Karpas-422 (cell line): Measurements from ENCODE around the gene GNS. TPM values are rescaled to one million over a fixed set of nuclear protein-coding genes. Genes with fewer than 3 reads are reported as not detected.

ENCODE experiments used
- DNase-seq: peaks from one replicate; pipeline ENCODE4 v3.0.0-alpha.2; 2015
- H2AFZ ChIP-seq: fragments of 200-600 bp; sonication (generic); 2 replicates; pipeline ENCODE4 v1.6.1; 2014; ENCODE audit warnings: antibody characterized with exemption, low read length, mixed read lengths
- H3K27ac ChIP-seq: fragments of 200-600 bp; sonication (generic); 2 replicates; pipeline ENCODE4 v1.5.1; 2014; ENCODE audit warnings: mild to moderate bottlenecking, low read length, moderate library complexity
- H3K27me3 ChIP-seq: fragments of 200-600 bp; sonication (generic); 2 replicates; pipeline ENCODE4 v1.6.1; 2014; ENCODE audit warnings: low read length, mixed read lengths
- H3K36me3 ChIP-seq: fragments of 200-600 bp; sonication (generic); 2 replicates; pipeline ENCODE4 v1.6.1; 2014; ENCODE audit warnings: low read length, mixed read lengths; ENCODE audit not compliant: insufficient read depth
- H3K4me1 ChIP-seq: fragments of 200-600 bp; sonication (generic); 2 replicates; pipeline ENCODE4 v1.6.1; 2014; ENCODE audit warnings: mild to moderate bottlenecking, low read length, mixed read lengths
- H3K4me2 ChIP-seq: fragments of 200-600 bp; sonication (generic); 2 replicates; pipeline ENCODE4 v1.6.1; 2014; ENCODE audit warnings: low read length, low read depth, mild to moderate bottlenecking; ENCODE audit not compliant: poor library complexity, severe bottlenecking
- H3K4me3 ChIP-seq: fragments of 200-600 bp; sonication (generic); 2 replicates; pipeline ENCODE4 v1.5.1; 2014; ENCODE audit warnings: mild to moderate bottlenecking, antibody characterized with exemption, low read length, mixed read lengths
- H3K79me2 ChIP-seq: fragments of 200-600 bp; sonication (generic); 2 replicates; pipeline ENCODE4 v1.6.1; 2014; ENCODE audit warnings: mild to moderate bottlenecking, low read length, mixed read lengths
- H3K9ac ChIP-seq: fragments of 200-600 bp; sonication (generic); 2 replicates; pipeline ENCODE4 v1.6.0; 2014; ENCODE audit warnings: low read length
- H3K9me2 ChIP-seq: fragments of 200-600 bp; sonication (generic), shearing (Covaris generic); replicated peaks from 2 replicates; pipeline ENCODE4 v1.6.0; 2014; ENCODE audit warnings: mild to moderate bottlenecking, low read length, moderate library complexity; ENCODE audit not compliant: insufficient read depth
- H3K9me3 ChIP-seq: fragments of 300-700, 200-600 bp; sonication (generic); 2 replicates; pipeline ENCODE4 v1.6.1; 2014; ENCODE audit warnings: low read length, mixed read lengths
- H4K20me1 ChIP-seq: fragments of 200-600 bp; sonication (generic); 2 replicates; pipeline ENCODE4 v1.6.1; 2014; ENCODE audit warnings: mild to moderate bottlenecking, antibody characterized with exemption, low read length, low read depth; ENCODE audit not compliant: insufficient read depth
- total RNA-seq: library from RNA; depleted of rRNA; stranded (reverse); fragments of >200 nt; shearing (Covaris generic); gene quantifications from 2 replicates; pipeline ENCODE4 v1.2.3, GENCODE V29; 2014; ENCODE audit warnings: low replicate concordance

GNS gene
- total RNA-seq, 1 experiment from 2014 or later = 49.5 TPM

DNA sequence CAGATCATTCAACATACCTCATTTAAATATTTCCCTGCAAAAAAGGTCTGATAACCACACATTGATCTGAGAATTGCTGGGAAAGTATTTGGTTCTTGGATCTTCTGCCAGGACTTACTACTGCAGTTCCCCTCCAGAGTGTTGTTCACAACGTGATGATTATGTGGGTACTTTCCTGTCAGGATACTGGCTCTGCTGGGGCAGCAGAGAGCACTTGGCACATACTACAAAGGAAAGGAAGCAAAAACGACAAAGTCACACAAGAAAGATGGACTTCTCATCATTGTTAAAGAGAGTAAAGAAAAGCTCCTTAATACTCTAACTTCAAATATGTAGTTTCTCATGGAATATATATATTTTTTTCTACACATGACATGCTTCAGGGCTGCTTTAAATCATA is 11.5 kb downstream of the GNS start:
- no peak for DNase-seq
- Histone ChIP-seq H3K4me3 (no peak overlapping the region), H3K9ac (no peak overlapping the region), H3K27me3 (no peaks in the 10 kb centered on the region), H2AFZ (no peak overlapping the region), H3K4me2 (no peak overlapping the region), H3K4me1 (peaks cover 12% of the 10 kb centered on the region), H3K9me2 (no peaks in the 10 kb centered on the region), H3K9me3 (no peaks in the 10 kb centered on the region), H3K79me2 (no peaks in the 10 kb centered on the region), H4K20me1 (no peaks in the 10 kb centered on the region), H3K36me3 (peaks cover 32% of the 10 kb centered on the region), H3K27ac (no peak overlapping the region)

DNA sequence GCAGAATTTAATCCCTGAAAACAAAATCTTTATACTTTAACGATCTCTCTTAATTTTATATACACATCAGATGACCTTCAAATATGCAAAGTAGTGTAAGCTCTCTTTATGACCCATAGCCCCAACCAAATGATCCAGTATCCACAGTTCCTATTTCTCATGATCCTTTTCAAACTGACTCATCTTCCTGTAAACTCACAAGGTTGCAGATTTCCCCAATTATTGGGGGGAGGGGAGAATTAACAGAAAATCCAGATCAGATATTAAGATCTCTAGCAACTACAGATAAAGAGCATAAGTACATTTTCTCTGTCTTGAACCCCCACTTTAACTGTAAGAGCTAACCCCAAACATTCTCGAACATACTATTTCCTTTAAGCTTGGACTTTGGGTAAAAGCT is 12.5 kb downstream of the GNS start:
- DNase-seq = no peak
- Histone ChIP-seq H3K79me2 (no peaks in the 10 kb centered on the region), H3K4me3 (no peak overlapping the region), H3K9ac (no peak overlapping the region), H3K36me3 (peaks cover 37% of the 10 kb centered on the region), H3K4me2 (no peak overlapping the region), H4K20me1 (no peaks in the 10 kb centered on the region), H3K9me3 (no peaks in the 10 kb centered on the region), H2AFZ (no peak overlapping the region), H3K9me2 (no peaks in the 10 kb centered on the region), H3K4me1 (peaks cover 12% of the 10 kb centered on the region), H3K27me3 (no peaks in the 10 kb centered on the region), H3K27ac (no peak overlapping the region)

DNA sequence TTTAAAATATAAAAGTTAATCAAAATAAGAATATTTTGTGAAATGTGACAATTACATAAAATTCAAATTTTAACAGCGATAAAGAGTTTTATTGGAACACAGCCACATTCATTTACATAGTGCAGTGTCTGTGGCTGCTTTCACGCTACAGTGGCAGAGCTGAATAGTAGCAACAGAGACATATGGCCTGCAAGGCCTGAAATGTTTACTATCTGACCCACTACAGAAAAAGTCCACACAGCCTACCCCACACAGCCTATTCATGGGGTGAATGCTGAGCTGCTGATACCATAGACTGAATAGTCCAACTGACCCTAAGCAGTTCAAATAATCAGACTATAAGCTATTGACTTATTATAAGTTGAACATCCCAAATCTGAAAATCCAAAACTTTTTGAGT is 13.2 kb downstream of the GNS start:
- H3K4me3 ChIP-seq = no peak overlapping the region
- DNase-seq = no peak
- H3K27ac ChIP-seq = no peak overlapping the region
- no peaks in the 10 kb centered on the region for H3K9me2 ChIP-seq
- H3K9ac ChIP-seq = no peak overlapping the region
- no peaks in the 10 kb centered on the region for H3K79me2 ChIP-seq
- no peak overlapping the region for H2AFZ ChIP-seq
- peaks cover 37% of the 10 kb centered on the region for H3K36me3 ChIP-seq
- no peaks in the 10 kb centered on the region for H3K9me3 ChIP-seq
- no peaks in the 10 kb centered on the region for H4K20me1 ChIP-seq
- no peaks in the 10 kb centered on the region for H3K27me3 ChIP-seq
- no peak overlapping the region for H3K4me2 ChIP-seq
- H3K4me1 ChIP-seq = peaks cover 12% of the 10 kb centered on the region

DNA sequence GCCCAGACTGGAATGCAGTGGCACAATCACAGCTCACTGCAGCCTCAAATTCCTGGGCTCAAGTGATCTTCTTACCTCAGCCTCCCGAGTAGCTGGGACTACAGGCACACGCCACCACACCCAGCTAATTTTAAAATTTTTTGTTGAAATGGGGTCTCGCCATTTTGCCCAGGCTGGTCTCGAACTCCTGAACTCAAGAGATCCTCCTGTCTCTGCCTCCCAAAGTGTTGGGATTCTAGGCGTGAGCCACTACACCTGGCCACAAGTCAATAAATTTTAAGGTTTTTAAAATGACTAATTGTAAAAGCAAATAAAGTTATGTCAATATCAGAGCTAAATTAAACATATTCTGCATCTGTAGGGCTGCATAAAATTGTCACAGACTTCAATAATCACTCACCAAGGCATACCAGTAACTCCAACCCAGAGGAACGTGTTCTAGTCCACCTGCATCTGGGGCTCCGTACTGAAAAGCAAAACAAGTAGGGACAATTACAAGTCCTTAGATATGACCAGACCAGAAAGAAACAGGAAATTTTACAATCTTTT is 13.9 kb downstream of the GNS start:
- H3K27me3 ChIP-seq = no peaks in the 10 kb centered on the region
- H3K36me3 ChIP-seq = peaks cover 37% of the 10 kb centered on the region
- H3K9me3 ChIP-seq = no peaks in the 10 kb centered on the region
- no peak overlapping the region for H2AFZ ChIP-seq
- H3K4me2 ChIP-seq = no peak overlapping the region
- H3K4me3 ChIP-seq = no peak overlapping the region
- no peak overlapping the region for H3K27ac ChIP-seq
- H3K4me1 ChIP-seq = peaks cover 12% of the 10 kb centered on the region
- DNase-seq = no peak
- no peaks in the 10 kb centered on the region for H3K79me2 ChIP-seq
- no peaks in the 10 kb centered on the region for H3K9me2 ChIP-seq
- no peaks in the 10 kb centered on the region for H4K20me1 ChIP-seq
- H3K9ac ChIP-seq = no peak overlapping the region

DNA sequence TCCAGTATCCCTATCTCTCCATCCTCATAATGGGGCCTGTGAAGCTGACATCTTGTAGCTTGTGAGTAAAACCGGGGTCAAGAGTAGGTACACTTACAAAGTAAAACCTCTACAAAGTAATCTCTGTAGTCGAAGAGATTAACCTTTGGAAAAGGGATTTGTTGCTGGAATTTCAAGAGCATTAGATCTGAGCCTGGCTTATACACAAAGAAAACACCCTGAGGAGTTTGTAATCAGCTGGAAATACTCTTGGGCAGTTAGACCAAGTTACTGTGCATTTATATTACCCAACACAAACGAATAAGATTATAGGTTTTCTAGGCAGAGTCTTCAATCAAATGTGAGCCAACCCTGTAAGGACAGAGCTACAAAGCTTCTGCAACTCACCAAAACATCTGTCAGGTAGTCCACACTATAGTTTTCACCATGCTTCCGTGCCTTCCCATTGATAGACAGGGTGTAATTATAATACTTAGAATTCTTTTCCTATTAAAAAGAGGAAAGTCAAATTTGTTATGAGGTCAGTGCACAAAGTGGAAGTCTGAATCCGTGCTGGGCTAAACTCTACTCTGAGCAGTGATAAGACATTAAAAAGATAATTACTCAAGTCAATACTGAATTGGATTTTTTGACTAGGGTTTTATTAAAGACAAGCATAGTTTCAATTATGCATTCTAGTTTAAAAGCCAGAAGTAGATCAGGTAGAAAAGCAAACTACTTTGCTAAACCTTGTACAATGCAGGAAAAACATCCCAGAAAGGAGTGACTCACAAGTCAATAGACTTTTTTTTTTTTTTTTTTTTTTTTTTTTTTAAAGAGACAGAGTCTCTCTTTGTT is 14.6 kb downstream of the GNS start:
- Histone ChIP-seq H2AFZ (no peak overlapping the region), H3K9ac (no peak overlapping the region), H3K9me3 (no peaks in the 10 kb centered on the region), H3K79me2 (no peaks in the 10 kb centered on the region), H3K4me3 (no peak overlapping the region), H3K4me2 (no peak overlapping the region), H3K4me1 (peaks cover 12% of the 10 kb centered on the region), H3K27ac (no peak overlapping the region), H3K27me3 (no peaks in the 10 kb centered on the region), H3K9me2 (no peaks in the 10 kb centered on the region), H4K20me1 (no peaks in the 10 kb centered on the region), H3K36me3 (peaks cover 42% of the 10 kb centered on the region)
- DNase-seq = no peak

DNA sequence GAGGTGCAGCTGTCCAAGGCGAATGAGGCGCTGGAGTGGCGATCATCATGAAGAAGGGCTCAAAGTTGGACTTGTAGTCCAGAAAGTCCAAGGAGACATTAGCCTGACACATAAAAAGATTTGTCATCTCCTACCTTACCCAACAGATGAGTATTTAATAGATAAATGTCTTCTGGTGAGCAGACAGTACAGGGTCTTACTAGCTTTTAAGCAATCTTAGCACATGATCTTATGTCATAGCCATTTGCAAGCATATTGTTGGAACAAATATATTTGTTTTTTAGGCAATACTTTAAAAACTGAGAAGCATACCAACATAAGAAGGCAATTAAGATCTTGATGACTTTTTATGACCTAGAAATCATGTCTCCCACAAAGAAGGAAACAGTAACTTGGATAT is 16.0 kb downstream of the GNS start:
- no peaks in the 10 kb centered on the region for H3K27me3 ChIP-seq

DNA sequence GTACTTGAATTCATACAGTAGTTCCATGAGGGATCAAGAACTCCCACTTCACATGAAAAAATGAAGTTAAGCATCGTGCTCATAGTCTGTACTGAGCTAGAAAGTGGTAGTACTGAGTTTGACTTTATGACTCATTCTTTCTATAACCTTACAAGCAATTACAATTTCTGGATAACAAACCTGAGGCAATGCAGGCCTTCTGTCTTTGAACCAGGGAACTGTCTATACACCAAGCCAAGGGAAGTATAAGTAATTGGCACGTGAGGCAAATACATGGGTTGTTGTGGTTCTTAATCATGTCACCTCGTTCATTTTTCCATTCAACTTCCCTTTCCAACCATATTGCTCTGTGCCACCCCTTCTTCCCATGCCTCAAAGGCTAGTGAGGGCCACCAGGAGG is 16.8 kb downstream of the GNS start:
- Histone ChIP-seq H3K4me2 (no peak overlapping the region), H3K9me3 (no peaks in the 10 kb centered on the region), H2AFZ (no peak overlapping the region), H3K4me1 (peaks cover 12% of the 10 kb centered on the region), H4K20me1 (no peaks in the 10 kb centered on the region), H3K79me2 (no peaks in the 10 kb centered on the region), H3K9ac (no peak overlapping the region), H3K4me3 (no peak overlapping the region), H3K27ac (no peak overlapping the region), H3K36me3 (peaks cover 50% of the 10 kb centered on the region), H3K27me3 (no peaks in the 10 kb centered on the region), H3K9me2 (no peaks in the 10 kb centered on the region)
- DNase-seq = no peak

More for the DNA sequence above, 16.0 kb downstream of the GNS start:
- peaks cover 50% of the 10 kb centered on the region for H3K36me3 ChIP-seq
- H4K20me1 ChIP-seq = no peaks in the 10 kb centered on the region
- no peaks in the 10 kb centered on the region for H3K79me2 ChIP-seq
- DNase-seq = no peak
- H3K4me3 ChIP-seq = no peak overlapping the region
- no peaks in the 10 kb centered on the region for H3K9me2 ChIP-seq
- no peak overlapping the region for H3K9ac ChIP-seq
- no peaks in the 10 kb centered on the region for H3K9me3 ChIP-seq
- H3K4me1 ChIP-seq = peaks cover 12% of the 10 kb centered on the region
- no peak overlapping the region for H2AFZ ChIP-seq
- H3K27ac ChIP-seq = no peak overlapping the region
- no peak overlapping the region for H3K4me2 ChIP-seq

DNA sequence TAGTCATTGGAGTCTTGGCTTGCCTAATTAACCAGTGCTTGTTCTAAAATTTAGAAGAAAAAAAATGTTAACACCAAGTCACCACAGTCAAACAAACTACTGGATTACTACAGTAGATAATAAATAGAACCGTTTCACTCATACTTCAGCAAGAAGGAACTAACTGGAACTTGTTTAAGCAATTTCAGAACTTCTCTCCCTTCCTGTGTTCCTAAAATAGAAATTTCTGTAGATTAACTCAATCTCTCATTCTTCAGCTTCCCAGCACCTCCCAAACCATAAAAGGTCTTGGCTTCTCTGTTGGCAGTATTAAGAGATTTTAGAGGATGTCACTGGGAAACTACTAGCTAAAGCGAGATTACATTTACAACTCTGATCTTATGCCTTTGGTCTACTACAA is 18.6 kb downstream of the GNS start:
- Histone ChIP-seq H3K4me1 (no peaks in the 10 kb centered on the region), H3K9ac (no peak overlapping the region), H3K9me2 (no peaks in the 10 kb centered on the region), H4K20me1 (no peaks in the 10 kb centered on the region), H3K36me3 (peaks cover 42% of the 10 kb centered on the region), H2AFZ (no peak overlapping the region), H3K27ac (no peak overlapping the region), H3K4me2 (no peak overlapping the region), H3K4me3 (no peak overlapping the region), H3K27me3 (no peaks in the 10 kb centered on the region), H3K9me3 (no peaks in the 10 kb centered on the region), H3K79me2 (no peaks in the 10 kb centered on the region)
- DNase-seq = no peak
